ENCODE results near the gene CTSO.

- TF ChIP-seq CTCF (IDR thresholded peaks at IDR 0.05 in 8 of 11, conservative IDR thresholded peaks at IDR 0.05 in 3 of 11), result no peak
- TF ChIP-seq POLR2AphosphoS5 (IDR thresholded peaks at IDR 0.05), result no peak
Observed at GRCh38 chr4:155904331-155904730, 49.3 kb downstream of the CTSO start.
